ENCODE results near the gene HMGA1.
"Not testable (repeated sequence)": the region's sequence is repeated elsewhere in the genome, so short reads cannot be mapped to it uniquely, and the experiment has no call there.

The HMGA1 gene

GRCh38 chr6:34269132-34269531 is 32.5 kb downstream of the HMGA1 start:
- DNase-seq: not testable (repeated sequence)

GRCh38 chr6:34269658-34270341 is 33.1 kb downstream of the HMGA1 start:
- DNase-seq: not testable (repeated sequence)

- DNase-seq: no peak
Observed at GRCh38 chr6:34272013-34272926, 35.6 kb downstream of the HMGA1 start.

- DNase-seq: no peak
Observed at GRCh38 chr6:34273242-34273805, 36.7 kb downstream of the HMGA1 start.

GRCh38 chr6:34274129-34274528 is 37.5 kb downstream of the HMGA1 start:
- DNase-seq: no peak

- DNase-seq: no peak
Observed at GRCh38 chr6:34275128-34275804, 38.6 kb downstream of the HMGA1 start.

- no peak for DNase-seq
Observed at GRCh38 chr6:34276191-34276590, 39.5 kb downstream of the HMGA1 start.

- DNase-seq: no peak
Observed at GRCh38 chr6:34276881-34277762, 40.4 kb downstream of the HMGA1 start.

GRCh38 chr6:34277763-34278112 is 41.1 kb downstream of the HMGA1 start:
- no peak for DNase-seq

- no peak for DNase-seq
Observed at GRCh38 chr6:34278833-34279232, 42.2 kb downstream of the HMGA1 start.

GRCh38 chr6:34280216-34280615 is 43.5 kb downstream of the HMGA1 start:
- DNase-seq: no peak

GRCh38 chr6:34281702-34282334 is 45.1 kb downstream of the HMGA1 start:
- no peak for DNase-seq

- DNase-seq: no peak
Observed at GRCh38 chr6:34284563-34285447, 48.1 kb downstream of the HMGA1 start.

GRCh38 chr6:34285448-34286164 is 48.9 kb downstream of the HMGA1 start:
- no peak for DNase-seq

GRCh38 chr6:34288581-34288980 is 51.9 kb downstream of the HMGA1 start:
- DNase-seq: no peak

- DNase-seq: no peak
Observed at GRCh38 chr6:34289137-34289536, 52.5 kb downstream of the HMGA1 start.

GRCh38 chr6:34292954-34293353 is 56.3 kb downstream of the HMGA1 start:
- no peak for DNase-seq

- DNase-seq: no peak
Observed at GRCh38 chr6:34295721-34296120, 59.0 kb downstream of the HMGA1 start.

Data from activated gamma-delta T cell treated with Interleukin-2 at 50 U/mL for 16 hours (primary cell).